ENCODE data around the gene LRRC61.

Gene LRRC61

GRCh38 chr7:150332852-150333635 is 9.9 kb downstream of the LRRC61 start:
- no peak for TF ChIP-seq Cebpa-rat (IDR thresholded peaks at IDR 0.05)
- no peak overlapping the region for H3K27ac ChIP-seq
- no peak overlapping the region for H3K4me3 ChIP-seq
- H3K4me1 ChIP-seq: no peaks in the 10 kb centered on the region
- H3K4me2 ChIP-seq: no peak overlapping the region
- no peaks in the 10 kb centered on the region for H3K27me3 ChIP-seq
- H4K20me1 ChIP-seq: no peaks in the 10 kb centered on the region
- H3K36me3 ChIP-seq: no peaks in the 10 kb centered on the region
- no peaks in the 10 kb centered on the region for H3K9me3 ChIP-seq
- H3K9ac ChIP-seq: no peak overlapping the region

GRCh38 chr7:150333659-150334058 is 10.5 kb downstream of the LRRC61 start:
- H3K4me2 ChIP-seq: no peak overlapping the region
- no peaks in the 10 kb centered on the region for H4K20me1 ChIP-seq
- no peak overlapping the region for H3K4me3 ChIP-seq
- no peaks in the 10 kb centered on the region for H3K27me3 ChIP-seq
- no peaks in the 10 kb centered on the region for H3K4me1 ChIP-seq
- H3K36me3 ChIP-seq: no peaks in the 10 kb centered on the region
- no peaks in the 10 kb centered on the region for H3K9me3 ChIP-seq
- no peak overlapping the region for H3K9ac ChIP-seq
- no peak overlapping the region for H3K27ac ChIP-seq
- TF ChIP-seq Cebpa-rat (IDR thresholded peaks at IDR 0.05): no peak

GRCh38 chr7:150334108-150334507 is 11.0 kb downstream of the LRRC61 start:
- H3K4me3 ChIP-seq: no peak overlapping the region
- H4K20me1 ChIP-seq: no peaks in the 10 kb centered on the region
- H3K27me3 ChIP-seq: 0 out of 2 replicates have a peak, but pooled peaks cover 4% of the 10 kb centered on the region
- TF ChIP-seq Cebpa-rat (IDR thresholded peaks at IDR 0.05): no peak
- H3K36me3 ChIP-seq: no peaks in the 10 kb centered on the region
- no peaks in the 10 kb centered on the region for H3K4me1 ChIP-seq
- no peak overlapping the region for H3K4me2 ChIP-seq
- no peak overlapping the region for H3K27ac ChIP-seq
- no peaks in the 10 kb centered on the region for H3K9me3 ChIP-seq
- H3K9ac ChIP-seq: no peak overlapping the region

DNA sequence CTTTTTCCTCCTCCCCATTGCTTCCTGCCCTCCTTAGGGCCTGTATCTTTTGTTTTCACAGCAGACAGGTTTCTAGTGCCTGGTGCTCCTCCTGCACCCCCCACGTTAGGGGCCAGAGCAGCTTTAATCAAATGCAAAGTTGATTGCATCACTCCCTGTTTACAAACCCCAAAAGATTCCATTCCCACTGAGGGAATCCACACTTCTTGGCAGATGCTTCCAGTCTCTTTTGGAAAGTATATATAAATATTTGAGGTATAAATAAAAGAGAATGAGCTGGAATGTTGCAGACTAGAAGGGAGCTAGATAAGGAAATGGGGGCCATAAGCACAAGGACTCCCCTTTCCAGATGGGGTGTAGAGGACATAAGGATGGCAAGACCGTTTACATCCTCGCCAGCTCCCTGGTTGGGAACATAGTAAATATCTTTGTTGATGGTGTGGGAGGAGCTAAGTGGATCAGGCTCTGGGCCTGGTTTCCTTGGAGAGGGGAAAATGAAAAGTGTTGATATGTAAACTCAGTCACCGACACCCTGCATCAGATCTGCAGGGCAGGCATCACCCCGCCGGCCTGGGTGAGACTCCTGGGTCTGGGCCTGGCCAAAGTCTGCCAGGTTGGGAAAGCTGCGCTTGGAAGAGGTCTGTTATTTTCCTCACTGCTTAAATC is 12.1 kb downstream of the LRRC61 start:
- H3K9me3 ChIP-seq: no peaks in the 10 kb centered on the region
- H3K4me3 ChIP-seq: no peak overlapping the region
- peaks cover 16% of the 10 kb centered on the region for H3K27me3 ChIP-seq
- H3K4me1 ChIP-seq: no peaks in the 10 kb centered on the region
- TF ChIP-seq Cebpa-rat (IDR thresholded peaks at IDR 0.05): no peak
- H3K4me2 ChIP-seq: no peak overlapping the region
- no peak overlapping the region for H3K9ac ChIP-seq
- H3K36me3 ChIP-seq: no peaks in the 10 kb centered on the region
- no peak overlapping the region for H3K27ac ChIP-seq
- H4K20me1 ChIP-seq: no peaks in the 10 kb centered on the region

- Histone ChIP-seq H3K9me3 (0 out of 2 replicates have a peak, but pooled peaks cover under 1% of the 10 kb centered on the region), H3K4me1 (no peaks in the 10 kb centered on the region), H3K27me3 (peaks cover 19% of the 10 kb centered on the region), H3K27ac (no peak overlapping the region), H3K4me3 (no peak overlapping the region), H3K9ac (no peak overlapping the region), H3K4me2 (no peak overlapping the region), H4K20me1 (no peaks in the 10 kb centered on the region), H3K36me3 (no peaks in the 10 kb centered on the region)
- no peak for TF ChIP-seq Cebpa-rat (IDR thresholded peaks at IDR 0.05)
These were observed 12.6 kb downstream of the LRRC61 start for GRCh38 chr7:150335774-150336112.

DNA sequence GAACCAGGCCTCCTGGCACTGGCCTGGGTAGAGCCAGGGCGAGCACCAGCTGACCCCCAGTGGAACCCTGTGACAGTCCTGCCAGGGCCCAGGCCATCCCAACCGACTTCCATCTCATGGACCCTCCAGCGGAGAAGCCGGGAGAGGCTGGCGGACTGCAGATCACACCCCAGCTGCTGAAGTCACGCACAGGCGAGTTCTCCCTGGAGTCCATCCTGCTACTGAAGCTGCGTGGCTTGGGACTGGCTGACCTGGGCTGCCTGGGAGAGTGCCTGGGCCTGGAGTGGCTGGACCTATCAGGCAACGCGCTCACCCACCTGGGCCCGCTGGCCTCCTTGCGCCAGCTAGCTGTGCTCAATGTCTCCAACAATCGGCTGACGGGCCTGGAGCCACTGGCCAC is 13.6 kb downstream of the LRRC61 start:
- Histone ChIP-seq H3K4me1 (no peaks in the 10 kb centered on the region), H4K20me1 (no peaks in the 10 kb centered on the region), H3K27me3 (peaks cover 27% of the 10 kb centered on the region), H3K4me2 (no peak overlapping the region), H3K9ac (no peak overlapping the region), H3K27ac (no peak overlapping the region), H3K36me3 (no peaks in the 10 kb centered on the region), H3K9me3 (peaks cover 7% of the 10 kb centered on the region), H3K4me3 (no peak overlapping the region)
- no peak for TF ChIP-seq Cebpa-rat (IDR thresholded peaks at IDR 0.05)

GRCh38 chr7:150337179-150337578 is 14.0 kb downstream of the LRRC61 start:
- peaks cover 31% of the 10 kb centered on the region for H3K27me3 ChIP-seq
- H3K9me3 ChIP-seq: peaks cover 12% of the 10 kb centered on the region
- H3K4me1 ChIP-seq: no peaks in the 10 kb centered on the region
- no peak overlapping the region for H3K27ac ChIP-seq
- H3K4me3 ChIP-seq: no peak overlapping the region
- no peaks in the 10 kb centered on the region for H4K20me1 ChIP-seq
- no peak for TF ChIP-seq Cebpa-rat (IDR thresholded peaks at IDR 0.05)
- no peaks in the 10 kb centered on the region for H3K36me3 ChIP-seq
- H3K9ac ChIP-seq: no peak overlapping the region
- H3K4me2 ChIP-seq: no peak overlapping the region

GRCh38 chr7:150337659-150338081 is 14.5 kb downstream of the LRRC61 start:
- no peaks in the 10 kb centered on the region for H3K36me3 ChIP-seq
- H3K9ac ChIP-seq: no peak overlapping the region

GRCh38 chr7:150338166-150338829 is 15.1 kb downstream of the LRRC61 start:
- H3K27me3 ChIP-seq: peaks cover 33% of the 10 kb centered on the region
- no peak for TF ChIP-seq Cebpa-rat (IDR thresholded peaks at IDR 0.05)
- H3K4me1 ChIP-seq: no peaks in the 10 kb centered on the region
- H3K27ac ChIP-seq: no peak overlapping the region
- H4K20me1 ChIP-seq: no peaks in the 10 kb centered on the region
- H3K9ac ChIP-seq: no peak overlapping the region
- no peaks in the 10 kb centered on the region for H3K36me3 ChIP-seq
- H3K9me3 ChIP-seq: peaks cover 23% of the 10 kb centered on the region
- no peak overlapping the region for H3K4me2 ChIP-seq
- no peak overlapping the region for H3K4me3 ChIP-seq

More at GRCh38 chr7:150337659-150338081, 14.5 kb downstream of the LRRC61 start:
- no peak for TF ChIP-seq Cebpa-rat (IDR thresholded peaks at IDR 0.05)
- Histone ChIP-seq H3K4me1 (no peaks in the 10 kb centered on the region), H3K9me3 (peaks cover 17% of the 10 kb centered on the region), H3K4me3 (no peak overlapping the region), H3K27ac (no peak overlapping the region), H3K27me3 (peaks cover 33% of the 10 kb centered on the region), H3K4me2 (no peak overlapping the region), H4K20me1 (no peaks in the 10 kb centered on the region)

- H3K4me2 ChIP-seq: no peak overlapping the region
- H3K9ac ChIP-seq: no peak overlapping the region
- no peaks in the 10 kb centered on the region for H4K20me1 ChIP-seq
- no peak overlapping the region for H3K4me3 ChIP-seq
- no peaks in the 10 kb centered on the region for H3K4me1 ChIP-seq
- H3K27me3 ChIP-seq: peaks cover 33% of the 10 kb centered on the region
- no peak for TF ChIP-seq Cebpa-rat (IDR thresholded peaks at IDR 0.05)
- H3K36me3 ChIP-seq: no peaks in the 10 kb centered on the region
- H3K9me3 ChIP-seq: peaks cover 31% of the 10 kb centered on the region
- no peak overlapping the region for H3K27ac ChIP-seq
These were observed 16.3 kb downstream of the LRRC61 start for GRCh38 chr7:150339409-150339809.
